ENCODE measurements around the gene CACNA2D1.

Gene CACNA2D1

DNA sequence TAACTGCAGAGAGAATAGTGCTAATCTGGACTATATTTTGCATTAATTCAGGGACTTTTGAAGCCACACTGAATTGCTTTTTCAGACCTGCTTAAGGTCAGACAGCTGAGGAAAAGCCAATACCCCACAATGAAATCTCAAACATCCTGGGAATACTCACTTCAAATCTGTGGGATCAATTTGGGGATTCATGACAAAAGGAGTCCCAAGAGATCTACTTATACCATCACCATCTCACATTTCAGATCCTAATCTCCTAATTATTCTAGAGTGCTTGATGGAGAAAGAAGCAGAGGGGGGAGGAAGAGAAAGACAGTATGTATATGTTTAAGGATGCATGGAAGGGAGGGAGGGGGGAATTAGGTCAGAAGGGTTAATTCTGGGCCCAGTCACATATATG is 202.2 kb downstream of the CACNA2D1 start:
- H3K4me1 ChIP-seq (ENCODE audit: control insufficient read depth, insufficient read depth, low read length): no peaks in the 10 kb centered on the region
- H3K9me3 ChIP-seq (replicated peaks; ENCODE audit: low read length): no peaks in the 10 kb centered on the region
- H3K27me3 ChIP-seq (ENCODE audit: control insufficient read depth, insufficient read depth, low read length): no peaks in the 10 kb centered on the region
- no peak overlapping the region for H3K9ac ChIP-seq (ENCODE audit: low read depth, low read length)
- H3K4me2 ChIP-seq (ENCODE audit: low read length): no peak overlapping the region
- H3K4me3 ChIP-seq (ENCODE audit: low read length): no peak overlapping the region
- no peaks in the 10 kb centered on the region for H3K36me3 ChIP-seq (ENCODE audit: insufficient read depth, low read length)

DNA sequence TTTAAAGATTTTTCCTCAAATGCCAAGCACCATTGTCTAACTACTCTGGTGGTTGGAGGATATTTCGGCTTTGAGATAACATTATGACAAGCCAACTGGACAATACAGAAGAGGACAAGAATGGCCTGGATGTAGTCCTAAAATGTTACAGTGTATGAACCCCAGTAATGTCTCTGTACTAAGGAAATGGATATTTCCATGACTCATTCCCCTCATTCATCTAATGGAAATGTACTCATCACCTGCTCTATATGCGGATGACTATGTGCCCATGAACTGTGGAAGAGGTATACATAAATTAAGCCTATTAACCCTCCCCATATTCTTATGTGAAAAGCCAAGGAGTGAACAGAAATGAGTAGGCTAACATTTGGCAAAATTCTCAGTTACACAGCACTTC is 207.9 kb downstream of the CACNA2D1 start:
- H3K4me3 ChIP-seq (ENCODE audit: low read length): no peak overlapping the region
- H3K9ac ChIP-seq (ENCODE audit: low read depth, low read length): no peak overlapping the region
- peaks cover 5% of the 10 kb centered on the region for H3K4me1 ChIP-seq (ENCODE audit: control insufficient read depth, insufficient read depth, low read length)
- H3K4me2 ChIP-seq (ENCODE audit: low read length): no peak overlapping the region
- no peaks in the 10 kb centered on the region for H3K36me3 ChIP-seq (ENCODE audit: insufficient read depth, low read length)
- no peaks in the 10 kb centered on the region for H3K27me3 ChIP-seq (ENCODE audit: control insufficient read depth, insufficient read depth, low read length)
- H3K9me3 ChIP-seq (replicated peaks; ENCODE audit: low read length): no peaks in the 10 kb centered on the region

DNA sequence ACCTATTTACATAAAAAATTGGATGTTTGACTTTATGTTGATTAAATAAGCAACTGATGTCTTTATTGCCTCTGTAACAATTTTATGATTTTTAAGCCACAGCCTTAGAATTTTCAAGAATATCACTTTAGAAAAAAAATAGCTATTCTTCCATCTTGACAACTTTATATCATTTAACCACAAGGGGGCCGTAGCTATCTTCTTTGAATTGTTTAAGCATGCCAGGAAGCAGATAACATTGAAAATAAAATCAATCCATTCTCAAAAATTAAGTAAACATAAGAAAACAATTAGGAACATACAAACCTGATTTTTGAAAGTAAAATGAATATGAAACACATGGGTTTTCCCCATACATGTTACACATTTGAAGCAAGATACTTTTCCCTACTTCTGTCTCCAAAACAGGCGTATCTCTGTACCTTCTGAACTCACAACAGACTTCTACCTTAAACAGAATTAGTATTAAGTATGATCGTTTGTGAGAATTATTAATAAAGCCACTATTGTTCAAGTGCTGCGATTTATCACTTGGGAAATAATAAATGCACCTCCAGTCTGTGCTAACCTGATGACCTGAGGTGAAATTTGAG is 209.0 kb downstream of the CACNA2D1 start:
- Histone ChIP-seq H3K27me3 (ENCODE audit: control insufficient read depth, insufficient read depth, low read length) (no peaks in the 10 kb centered on the region), H3K4me3 (ENCODE audit: low read length) (no peak overlapping the region), H3K9ac (ENCODE audit: low read depth, low read length) (no peak overlapping the region), H3K4me1 (ENCODE audit: control insufficient read depth, insufficient read depth, low read length) (peaks cover 5% of the 10 kb centered on the region), H3K4me2 (ENCODE audit: low read length) (no peak overlapping the region), H3K9me3 (replicated peaks; ENCODE audit: low read length) (no peaks in the 10 kb centered on the region), H3K36me3 (ENCODE audit: insufficient read depth, low read length) (no peaks in the 10 kb centered on the region)

DNA sequence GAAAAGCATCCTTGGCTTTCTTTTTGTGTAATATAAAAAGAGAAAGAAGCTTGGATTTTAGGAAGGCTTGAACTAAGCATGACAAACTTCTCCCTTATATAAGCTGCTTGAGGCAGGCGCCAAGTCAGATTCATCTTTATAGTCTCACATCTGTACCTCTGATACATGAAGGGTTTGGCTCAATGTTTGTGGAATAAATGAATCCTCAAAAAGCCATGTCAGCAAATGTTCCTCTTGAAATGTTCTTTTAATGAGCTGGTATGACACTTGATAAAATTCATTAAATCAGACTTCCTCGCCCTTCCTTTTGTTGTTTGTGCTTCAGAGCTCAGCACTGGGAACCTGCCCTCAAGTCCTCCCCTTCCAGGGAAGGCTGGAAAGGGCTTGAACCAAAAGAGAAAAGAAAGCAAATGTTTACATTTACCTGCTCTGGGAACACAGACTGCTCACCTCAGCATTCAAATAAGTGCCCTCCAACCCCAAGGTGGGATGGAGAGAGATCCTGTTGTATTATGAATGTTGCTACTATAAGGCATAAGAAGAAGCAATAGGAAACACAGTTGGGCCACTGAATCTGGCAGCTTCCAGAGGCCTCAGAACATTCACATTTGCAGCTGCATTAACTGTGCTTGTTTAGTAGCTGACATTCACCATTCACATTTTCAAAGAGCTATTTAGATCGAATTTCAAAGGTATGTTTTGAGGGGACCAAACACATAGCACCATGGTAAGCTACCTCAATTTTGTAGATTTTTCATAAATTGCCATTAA is 212.6 kb downstream of the CACNA2D1 start:
- Histone ChIP-seq H3K36me3 (ENCODE audit: insufficient read depth, low read length) (no peaks in the 10 kb centered on the region), H3K4me3 (ENCODE audit: low read length) (no peak overlapping the region), H3K4me2 (ENCODE audit: low read length) (no peak overlapping the region), H3K9ac (ENCODE audit: low read depth, low read length) (no peak overlapping the region), H3K27me3 (ENCODE audit: control insufficient read depth, insufficient read depth, low read length) (no peaks in the 10 kb centered on the region), H3K4me1 (ENCODE audit: control insufficient read depth, insufficient read depth, low read length) (peaks cover 5% of the 10 kb centered on the region), H3K9me3 (replicated peaks; ENCODE audit: low read length) (no peaks in the 10 kb centered on the region)

DNA sequence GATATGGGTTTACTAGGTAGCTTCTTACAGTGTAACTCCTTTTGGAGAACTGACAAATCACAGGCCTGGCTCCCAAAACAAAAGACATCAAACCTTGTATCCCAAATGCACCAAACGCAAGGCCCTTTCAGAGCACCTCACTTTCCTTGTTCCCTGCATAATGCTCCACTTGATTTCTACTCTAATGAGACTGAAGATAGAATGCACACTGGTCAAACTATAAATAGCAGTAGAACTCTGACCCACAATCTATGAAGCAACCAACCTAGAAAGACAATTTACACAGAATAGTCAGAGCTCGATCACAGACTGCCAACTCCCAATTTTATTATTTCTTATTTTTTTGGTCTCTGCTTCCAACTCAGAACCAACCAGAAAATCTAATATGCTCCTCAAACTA is 214.4 kb downstream of the CACNA2D1 start:
- no peak overlapping the region for H3K4me3 ChIP-seq (ENCODE audit: low read length)
- no peaks in the 10 kb centered on the region for H3K27me3 ChIP-seq (ENCODE audit: control insufficient read depth, insufficient read depth, low read length)
- H3K9me3 ChIP-seq (replicated peaks; ENCODE audit: low read length): no peaks in the 10 kb centered on the region

DNA sequence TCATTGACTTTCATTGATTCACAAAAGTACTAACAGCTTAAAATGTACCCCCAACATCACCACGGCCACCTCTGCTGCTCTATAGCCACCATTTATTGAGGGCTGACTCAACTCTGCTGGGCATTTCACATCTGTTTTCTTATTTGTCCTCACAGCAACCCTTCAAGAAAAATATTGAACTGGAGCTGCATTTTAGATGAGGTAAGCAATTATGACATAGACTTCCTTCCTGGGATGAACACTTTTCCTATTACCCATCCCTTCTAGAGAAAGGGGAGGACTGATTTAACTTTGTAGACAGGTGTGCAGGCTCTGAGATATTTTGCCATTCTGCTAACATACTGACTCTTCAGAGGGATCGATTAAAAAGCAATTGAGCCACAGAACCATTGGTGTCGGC is 217.4 kb downstream of the CACNA2D1 start:
- Histone ChIP-seq H3K4me1 (ENCODE audit: control insufficient read depth, insufficient read depth, low read length) (peaks cover 4% of the 10 kb centered on the region), H3K27me3 (ENCODE audit: control insufficient read depth, insufficient read depth, low read length) (no peaks in the 10 kb centered on the region), H3K4me2 (ENCODE audit: low read length) (no peak overlapping the region), H3K9ac (ENCODE audit: low read depth, low read length) (no peak overlapping the region), H3K4me3 (ENCODE audit: low read length) (no peak overlapping the region), H3K9me3 (replicated peaks; ENCODE audit: low read length) (no peaks in the 10 kb centered on the region), H3K36me3 (ENCODE audit: insufficient read depth, low read length) (no peaks in the 10 kb centered on the region)

More for the DNA sequence above, 214.4 kb downstream of the CACNA2D1 start:
- H3K4me2 ChIP-seq (ENCODE audit: low read length): no peak overlapping the region
- no peaks in the 10 kb centered on the region for H3K36me3 ChIP-seq (ENCODE audit: insufficient read depth, low read length)
- H3K9ac ChIP-seq (ENCODE audit: low read depth, low read length): no peak overlapping the region
- H3K4me1 ChIP-seq (ENCODE audit: control insufficient read depth, insufficient read depth, low read length): no peaks in the 10 kb centered on the region

DNA sequence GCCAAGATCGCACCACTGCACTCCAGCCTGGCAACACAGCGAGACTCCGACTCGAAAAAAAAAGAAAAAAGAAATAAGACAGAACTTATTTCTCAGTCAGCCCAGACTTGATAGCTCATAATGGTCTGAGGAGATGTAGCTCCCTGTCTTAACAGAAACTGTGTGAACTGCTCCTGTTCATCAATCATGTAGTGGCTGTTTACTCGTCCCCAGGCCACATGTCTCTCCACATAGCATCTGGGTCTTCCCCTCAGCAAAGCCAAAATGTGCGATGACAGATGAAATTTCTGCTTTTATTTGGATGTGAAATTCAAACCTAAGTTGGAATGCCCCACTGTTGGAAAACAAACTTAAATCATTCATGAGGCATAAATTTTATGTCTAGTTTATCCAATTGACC is 219.0 kb downstream of the CACNA2D1 start:
- H3K9me3 ChIP-seq (replicated peaks; ENCODE audit: low read length): no peaks in the 10 kb centered on the region
- H3K4me2 ChIP-seq (ENCODE audit: low read length): no peak overlapping the region
- H3K4me3 ChIP-seq (ENCODE audit: low read length): no peak overlapping the region
- H3K4me1 ChIP-seq (ENCODE audit: control insufficient read depth, insufficient read depth, low read length): peaks cover 9% of the 10 kb centered on the region
- no peaks in the 10 kb centered on the region for H3K27me3 ChIP-seq (ENCODE audit: control insufficient read depth, insufficient read depth, low read length)
- H3K9ac ChIP-seq (ENCODE audit: low read depth, low read length): no peak overlapping the region
- H3K36me3 ChIP-seq (ENCODE audit: insufficient read depth, low read length): no peaks in the 10 kb centered on the region

DNA sequence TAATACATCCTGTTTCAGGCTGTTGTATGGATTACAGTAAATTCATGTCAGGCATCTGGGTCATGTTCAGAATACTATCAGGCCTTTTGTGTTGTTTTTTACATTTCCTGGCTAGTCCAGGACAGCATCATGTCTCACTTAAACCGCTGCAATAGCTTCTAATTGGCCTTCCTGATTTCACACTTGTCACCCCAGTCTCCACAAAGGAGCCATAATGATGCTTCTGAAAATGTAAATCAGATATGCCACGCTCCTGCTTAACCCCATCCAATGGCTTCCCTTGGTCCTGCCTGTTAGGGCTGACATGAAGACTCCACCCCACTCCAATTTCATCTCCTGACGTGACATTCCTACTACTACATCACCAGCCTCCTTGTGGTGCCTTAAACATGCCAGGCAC is 220.0 kb downstream of the CACNA2D1 start:
- Histone ChIP-seq H3K27me3 (ENCODE audit: control insufficient read depth, insufficient read depth, low read length) (no peaks in the 10 kb centered on the region), H3K9me3 (replicated peaks; ENCODE audit: low read length) (no peaks in the 10 kb centered on the region), H3K4me2 (ENCODE audit: low read length) (no peak overlapping the region), H3K4me1 (ENCODE audit: control insufficient read depth, insufficient read depth, low read length) (peaks cover 9% of the 10 kb centered on the region), H3K4me3 (ENCODE audit: low read length) (no peak overlapping the region), H3K36me3 (ENCODE audit: insufficient read depth, low read length) (no peaks in the 10 kb centered on the region), H3K9ac (ENCODE audit: low read depth, low read length) (no peak overlapping the region)

DNA sequence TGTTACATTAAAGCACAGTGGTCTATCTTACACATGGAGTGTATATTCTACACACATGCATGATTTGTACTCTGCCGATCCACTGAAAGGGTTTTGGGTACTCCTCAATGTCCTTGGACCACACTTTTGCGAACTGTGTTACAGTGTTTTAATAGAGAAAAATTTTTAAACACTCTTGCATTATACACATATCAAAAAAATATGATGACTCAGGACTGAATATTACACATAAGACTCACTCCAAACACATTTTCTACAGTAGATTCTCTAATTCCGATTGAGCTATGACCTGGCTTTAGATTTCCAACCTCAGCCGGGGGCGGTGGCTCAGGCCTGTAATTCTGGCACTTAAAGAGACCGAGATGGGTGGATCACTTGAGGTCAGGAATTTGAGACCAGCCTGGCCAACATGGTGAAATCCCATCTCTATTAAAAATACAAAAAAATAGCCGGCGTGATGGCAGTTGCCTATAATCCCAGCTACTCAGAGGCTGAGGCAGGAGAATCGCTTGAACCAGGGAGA is 222.4 kb downstream of the CACNA2D1 start:
- H3K4me3 ChIP-seq (ENCODE audit: low read length): no peak overlapping the region
- H3K9ac ChIP-seq (ENCODE audit: low read depth, low read length): no peak overlapping the region
- H3K9me3 ChIP-seq (replicated peaks; ENCODE audit: low read length): no peaks in the 10 kb centered on the region
- peak overlapping the region; percentile 11 for H3K4me2 ChIP-seq (ENCODE audit: low read length)
- peaks cover 9% of the 10 kb centered on the region for H3K4me1 ChIP-seq (ENCODE audit: control insufficient read depth, insufficient read depth, low read length)
- no peaks in the 10 kb centered on the region for H3K27me3 ChIP-seq (ENCODE audit: control insufficient read depth, insufficient read depth, low read length)
- no peaks in the 10 kb centered on the region for H3K36me3 ChIP-seq (ENCODE audit: insufficient read depth, low read length)

DNA sequence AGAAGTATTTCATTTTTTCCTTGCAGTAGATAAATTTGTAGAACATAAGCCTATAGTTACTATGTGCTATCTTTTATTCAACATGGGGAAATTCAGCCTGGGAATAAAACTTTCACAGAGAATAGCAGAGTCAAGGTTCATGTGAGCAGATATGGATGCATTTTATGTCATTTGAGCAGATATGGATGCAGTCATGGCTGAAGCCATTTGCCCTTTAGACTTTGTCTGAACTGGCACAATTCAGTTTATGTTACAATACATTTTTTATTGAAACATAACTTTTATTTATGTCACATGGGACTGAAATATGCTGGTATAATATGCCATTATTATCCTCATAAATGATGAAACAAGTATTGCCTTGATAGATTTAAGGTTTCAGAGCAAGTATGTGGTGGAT is 231.1 kb downstream of the CACNA2D1 start:
- Histone ChIP-seq H3K4me2 (ENCODE audit: low read length) (no peak overlapping the region), H3K4me1 (ENCODE audit: control insufficient read depth, insufficient read depth, low read length) (no peaks in the 10 kb centered on the region), H3K36me3 (ENCODE audit: insufficient read depth, low read length) (no peaks in the 10 kb centered on the region), H3K27me3 (ENCODE audit: control insufficient read depth, insufficient read depth, low read length) (no peaks in the 10 kb centered on the region), H3K9me3 (replicated peaks; ENCODE audit: low read length) (no peaks in the 10 kb centered on the region), H3K9ac (ENCODE audit: low read depth, low read length) (no peak overlapping the region), H3K4me3 (ENCODE audit: low read length) (no peak overlapping the region)

DNA sequence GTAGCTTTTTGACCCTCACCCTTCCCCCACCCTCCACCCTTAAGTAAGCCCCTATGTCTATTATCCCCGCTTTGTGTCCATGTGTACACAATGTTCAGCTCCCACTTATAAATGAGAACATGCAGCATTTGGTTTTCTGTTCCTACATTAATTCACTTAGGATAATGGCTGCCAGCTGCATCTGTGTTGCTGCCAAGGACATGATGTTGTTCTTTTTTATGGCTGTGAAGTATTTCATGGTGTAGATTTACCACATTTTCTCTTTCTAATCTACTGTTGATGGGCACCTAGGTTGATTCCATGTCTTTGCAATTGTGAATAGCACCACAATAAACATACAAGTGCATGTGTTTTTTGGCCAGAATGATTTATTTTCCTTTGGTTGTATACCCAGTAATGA is 232.2 kb downstream of the CACNA2D1 start:
- no peaks in the 10 kb centered on the region for H3K4me1 ChIP-seq (ENCODE audit: control insufficient read depth, insufficient read depth, low read length)
- H3K9ac ChIP-seq (ENCODE audit: low read depth, low read length): no peak overlapping the region
- H3K36me3 ChIP-seq (ENCODE audit: insufficient read depth, low read length): no peaks in the 10 kb centered on the region
- H3K4me2 ChIP-seq (ENCODE audit: low read length): no peak overlapping the region
- H3K27me3 ChIP-seq (ENCODE audit: control insufficient read depth, insufficient read depth, low read length): no peaks in the 10 kb centered on the region
- H3K9me3 ChIP-seq (replicated peaks; ENCODE audit: low read length): no peaks in the 10 kb centered on the region
- H3K4me3 ChIP-seq (ENCODE audit: low read length): no peak overlapping the region

Measured in skeletal muscle satellite cell (primary cell).